Mesendoderm (in vitro differentiated cells): ENCODE data around the gene AGAP3.
A peak's percentile ranks its signal among the peaks of the same experiment; 100 is the strongest.

Experiments
- DNase-seq: peaks from one replicate; pipeline ENCODE4 v3.0.0; 2013
- H2AK5ac ChIP-seq: 2 replicates; pipeline ENCODE4 v1.6.1; 2013; ENCODE audit warnings: low read length, inconsistent platforms
- H2BK120ac ChIP-seq: 2 replicates; pipeline ENCODE4 v1.6.1; 2013; ENCODE audit warnings: low read depth, mild to moderate bottlenecking, low read length, moderate library complexity, mixed read lengths
- H2BK15ac ChIP-seq: replicated peaks from 2 replicates; pipeline ENCODE4 v1.6.1; 2013; ENCODE audit warnings: low read depth, mild to moderate bottlenecking, moderate library complexity
- H2BK5ac ChIP-seq: 2 replicates; pipeline ENCODE4 v1.6.1; 2013; ENCODE audit warnings: low read length, inconsistent platforms
- H3K18ac ChIP-seq: 2 replicates; pipeline ENCODE4 v1.6.1; 2013; ENCODE audit warnings: mild to moderate bottlenecking, low read length, mixed read lengths
- H3K23ac ChIP-seq: one replicate; pipeline ENCODE4 v1.6.1; 2013; ENCODE audit warnings: low read length
- H3K27ac ChIP-seq: 2 replicates; pipeline ENCODE4 v1.5.1; 2013; ENCODE audit warnings: low read depth, mild to moderate bottlenecking, inconsistent platforms, low read length, moderate library complexity
- H3K27me3 ChIP-seq: 2 replicates; pipeline ENCODE4 v1.6.1; 2013; ENCODE audit warnings: low read length, control low read depth, mild to moderate bottlenecking, inconsistent platforms; ENCODE audit not compliant: insufficient read depth, poor library complexity
- H3K36me3 ChIP-seq: 2 replicates; pipeline ENCODE4 v1.6.1; 2013; ENCODE audit warnings: low read length, inconsistent platforms; ENCODE audit not compliant: control insufficient read depth, insufficient read depth
- H3K4ac ChIP-seq: one replicate; pipeline ENCODE4 v1.6.1; 2013; ENCODE audit warnings: low read depth, mild to moderate bottlenecking, low read length, moderate library complexity
- H3K4me1 ChIP-seq: 2 replicates; pipeline ENCODE4 v1.6.1; 2013; ENCODE audit warnings: low read depth, low read length, inconsistent platforms; ENCODE audit not compliant: control insufficient read depth
- H3K4me2 ChIP-seq: 2 replicates; pipeline ENCODE4 v1.6.1; 2013; ENCODE audit warnings: low read length
- H3K4me3 ChIP-seq: 2 replicates; pipeline ENCODE4 v1.5.1; 2013; ENCODE audit warnings: mild to moderate bottlenecking, low read length
- H3K56ac ChIP-seq: one replicate; pipeline ENCODE4 v1.6.1; 2013; ENCODE audit warnings: low read length
- H3K79me1 ChIP-seq: 2 replicates; pipeline ENCODE4 v1.6.1; 2013; ENCODE audit warnings: low read length, inconsistent platforms
- H3K79me2 ChIP-seq: 2 replicates; pipeline ENCODE4 v1.6.1; 2013; ENCODE audit warnings: mild to moderate bottlenecking, low read length; ENCODE audit not compliant: control insufficient read depth, insufficient read depth
- H3K9ac ChIP-seq: 2 replicates; pipeline ENCODE4 v1.6.1; 2013; ENCODE audit warnings: low read length, inconsistent platforms
- H4K5ac ChIP-seq: one replicate; pipeline ENCODE4 v1.6.1; 2013; ENCODE audit warnings: low read length
- H4K8ac ChIP-seq: one replicate; pipeline ENCODE4 v1.6.1; 2013; ENCODE audit warnings: low read depth, mild to moderate bottlenecking, control low read depth, low read length, moderate library complexity
- WGBS: extraction: QIAGEN DNeasy Blood & Tissue Kit; methylation state at CpG from one replicate; pipeline ENCODE4 v1.1.7; 2013; ENCODE audit warnings: low lambda C conversion rate, missing lambda C conversion rate; ENCODE audit not compliant: insufficient coverage; ENCODE audit errors: extremely low coverage; 5-methylcytosine and 5-hydroxymethylcytosine counted together

AGAP3 gene

DNA sequence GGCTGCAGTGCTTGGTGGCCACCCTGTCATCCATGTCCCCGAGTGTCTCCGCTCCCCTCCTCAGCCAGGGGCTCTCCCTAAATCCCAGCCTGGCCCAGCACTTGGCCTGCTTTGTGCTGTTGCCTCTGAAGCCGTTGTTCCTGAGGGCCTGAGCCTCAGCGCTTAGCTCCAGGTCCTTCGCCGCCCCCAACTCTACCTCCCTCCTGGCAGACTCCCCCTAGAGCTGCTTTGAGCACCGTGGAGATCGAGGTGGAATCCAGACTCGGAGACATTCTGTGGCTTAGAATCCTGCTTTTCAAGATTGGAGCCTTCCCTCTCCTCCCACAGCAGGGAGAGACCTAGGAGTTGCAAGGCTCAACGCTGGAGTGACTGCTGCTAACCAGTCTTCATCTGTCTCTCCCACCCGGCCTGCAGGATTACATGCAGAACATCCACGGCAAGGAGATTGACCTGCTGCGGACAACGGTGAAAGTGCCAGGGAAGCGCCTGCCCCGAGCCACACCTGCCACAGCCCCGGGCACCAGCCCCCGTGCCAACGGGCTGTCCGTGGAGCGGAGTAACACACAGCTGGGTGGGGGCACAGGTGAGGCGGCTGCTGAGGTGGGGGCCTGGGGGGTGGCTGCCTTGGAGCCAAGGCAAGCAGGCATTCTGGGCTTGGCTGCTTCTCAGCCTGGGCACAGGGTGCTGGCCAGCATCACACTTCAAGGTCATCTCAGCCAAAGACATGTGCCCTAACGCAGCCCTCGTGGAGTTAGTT is 47.9 kb downstream of the AGAP3 start:
- no peak overlapping the region for H3K23ac ChIP-seq

DNA sequence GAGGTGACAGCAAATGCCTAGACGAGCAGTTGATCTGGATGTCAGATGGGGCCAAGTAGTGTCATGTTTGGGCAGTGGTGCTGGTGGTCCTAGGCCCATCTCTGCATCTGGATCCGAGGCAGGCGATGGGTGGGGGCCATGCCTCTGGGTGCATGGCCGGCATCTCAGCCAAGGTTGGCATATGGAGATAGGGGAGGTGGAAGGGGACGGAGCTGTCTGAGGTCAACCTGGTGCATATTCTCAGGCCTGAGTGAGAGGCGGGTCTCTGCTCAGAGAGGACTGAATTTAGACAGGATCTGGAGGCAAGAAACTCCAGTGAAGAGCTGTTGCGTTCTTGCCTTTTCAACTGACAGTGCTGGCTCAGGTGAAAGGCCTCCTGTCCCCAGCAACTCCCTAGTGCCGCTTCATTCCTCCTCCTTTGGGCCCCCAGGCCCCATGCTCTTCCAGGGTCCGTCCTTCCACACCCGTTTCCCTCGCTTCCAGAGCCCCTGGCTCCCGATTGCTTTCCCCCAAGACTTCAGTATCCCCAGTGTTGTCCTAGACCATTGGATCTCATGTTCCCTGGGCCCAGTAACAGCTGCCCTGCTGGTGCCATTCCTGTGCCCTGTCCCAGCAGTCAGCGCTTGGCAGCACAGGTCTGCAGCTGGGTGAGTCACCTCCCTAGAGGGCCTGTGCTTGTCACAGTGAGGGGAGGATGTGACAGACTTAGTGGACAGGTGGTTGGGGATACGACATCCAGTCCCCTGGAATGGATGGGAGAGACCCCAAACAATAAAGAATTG is 48.7 kb downstream of the AGAP3 start:
- Histone ChIP-seq H3K4me1 (peaks cover 17% of the 10 kb centered on the region), H3K27ac (no peak overlapping the region), H3K18ac (no peak overlapping the region), H3K4me2 (no peak overlapping the region), H3K79me1 (no peaks in the 10 kb centered on the region), H4K5ac (no peak overlapping the region), H3K4me3 (no peak overlapping the region), H3K23ac (no peak overlapping the region), H3K79me2 (no peaks in the 10 kb centered on the region), H3K36me3 (peaks cover 1% of the 10 kb centered on the region), H3K9ac (no peak overlapping the region), H2BK120ac (no peak overlapping the region), H3K4ac (no peak overlapping the region), H2BK15ac (no peak overlapping the region), H3K27me3 (no peaks in the 10 kb centered on the region), H2AK5ac (no peak overlapping the region), H3K56ac (no peak overlapping the region), H4K8ac (no peak overlapping the region), H2BK5ac (no peak overlapping the region)
- no peak for DNase-seq
- no CpG with 5 or more reads among the region's 14 CpGs for WGBS

More for the DNA sequence above, 47.9 kb downstream of the AGAP3 start:
- Histone ChIP-seq H2AK5ac (no peak overlapping the region), H3K4me2 (no peak overlapping the region), H3K4me3 (no peak overlapping the region), H4K5ac (no peak overlapping the region), H2BK15ac (no peak overlapping the region), H3K9ac (no peak overlapping the region), H3K4ac (no peak overlapping the region), H2BK5ac (no peak overlapping the region), H3K56ac (no peak overlapping the region), H3K36me3 (peaks cover 3% of the 10 kb centered on the region), H3K18ac (no peak overlapping the region), H3K27me3 (no peaks in the 10 kb centered on the region), H4K8ac (no peak overlapping the region), H2BK120ac (no peak overlapping the region), H3K27ac (no peak overlapping the region), H3K79me2 (no peaks in the 10 kb centered on the region), H3K79me1 (no peaks in the 10 kb centered on the region), H3K4me1 (peaks cover 17% of the 10 kb centered on the region)
- DNase-seq, result no peak
- WGBS, result no CpG with 5 or more reads among the region's 24 CpGs

DNA sequence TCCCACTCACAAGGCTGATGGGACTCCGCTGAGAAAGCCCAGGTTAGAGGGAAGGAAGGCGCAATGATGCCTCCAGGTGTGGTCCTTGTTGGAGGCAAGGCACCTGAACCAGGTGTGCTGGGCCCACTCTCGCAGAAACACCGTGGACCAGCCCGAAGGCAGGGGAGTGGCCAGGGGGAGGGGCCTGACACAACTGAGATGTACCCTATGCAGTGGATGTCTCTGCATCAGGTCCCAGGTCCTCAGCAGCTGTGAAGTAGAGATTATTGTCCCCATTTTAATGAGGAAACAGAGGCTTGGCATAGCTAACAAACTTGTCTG is 49.2 kb downstream of the AGAP3 start:
- Histone ChIP-seq H2BK5ac (no peak overlapping the region), H2BK120ac (no peak overlapping the region), H2BK15ac (no peak overlapping the region), H3K4me2 (no peak overlapping the region), H2AK5ac (no peak overlapping the region), H3K23ac (no peak overlapping the region), H3K79me1 (no peaks in the 10 kb centered on the region), H3K27ac (no peak overlapping the region), H3K4me1 (peaks cover 17% of the 10 kb centered on the region), H3K79me2 (no peaks in the 10 kb centered on the region), H4K8ac (no peak overlapping the region), H3K27me3 (no peaks in the 10 kb centered on the region), H3K56ac (no peak overlapping the region), H3K36me3 (peaks cover 1% of the 10 kb centered on the region), H3K18ac (no peak overlapping the region), H4K5ac (no peak overlapping the region), H3K9ac (no peak overlapping the region), H3K4me3 (no peak overlapping the region), H3K4ac (no peak overlapping the region)
- no CpG with 5 or more reads among the region's 5 CpGs for WGBS
- DNase-seq, result no peak

DNA sequence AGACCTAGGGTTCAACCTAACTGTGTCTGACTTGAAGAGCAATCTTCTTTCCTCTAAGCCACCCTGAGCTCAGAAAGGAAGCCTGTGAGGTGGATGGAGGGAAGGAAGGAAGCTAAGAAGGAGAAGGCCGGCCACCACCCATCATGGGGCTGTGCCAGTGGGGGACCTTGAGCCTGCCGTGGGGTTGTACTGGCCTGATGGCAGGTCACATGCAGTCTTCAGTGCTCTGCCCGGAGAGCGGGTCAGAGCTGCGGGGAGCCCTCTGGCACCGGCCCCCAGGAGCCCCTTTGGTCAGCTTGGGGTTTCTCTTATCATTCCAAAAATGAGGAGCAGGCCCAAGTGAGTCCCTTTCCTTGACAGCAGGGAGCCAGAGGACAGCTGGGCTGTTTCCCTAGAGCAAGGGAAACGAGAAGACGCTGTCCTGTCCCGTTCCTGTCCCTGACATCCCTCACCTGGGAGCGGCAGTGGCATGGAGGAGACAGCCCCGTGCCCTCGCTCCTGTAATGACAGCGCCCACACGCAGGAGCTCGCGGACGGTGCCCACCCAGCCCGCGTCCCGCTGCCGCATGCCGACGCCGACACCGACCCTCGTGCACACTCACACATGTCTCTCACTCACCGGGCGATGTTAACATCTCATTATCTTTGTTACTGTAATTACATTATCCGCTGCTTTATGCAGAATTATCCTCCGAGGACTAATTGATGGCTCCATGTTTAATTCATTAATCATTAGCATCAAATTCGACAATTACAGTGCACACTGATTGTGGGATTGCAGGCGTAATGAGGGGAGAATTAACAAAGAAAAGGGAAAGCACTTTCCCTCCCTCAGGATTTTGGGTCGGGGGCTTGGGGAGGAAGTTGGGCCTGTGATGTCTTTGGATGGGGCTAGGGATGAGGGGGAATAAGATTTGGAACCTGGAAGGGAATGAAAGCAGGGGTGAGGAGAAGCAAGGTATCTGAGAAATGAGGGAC is 49.9 kb downstream of the AGAP3 start:
- Histone ChIP-seq H3K79me2 (no peaks in the 10 kb centered on the region), H3K4ac (no peak overlapping the region), H3K79me1 (no peaks in the 10 kb centered on the region), H3K23ac (no peak overlapping the region), H2AK5ac (no peak overlapping the region), H3K56ac (no peak overlapping the region), H4K5ac (no peak overlapping the region), H3K4me1 (peaks cover 17% of the 10 kb centered on the region), H3K27ac (no peak overlapping the region), H3K4me3 (no peak overlapping the region), H3K27me3 (no peaks in the 10 kb centered on the region), H2BK5ac (no peak overlapping the region), H3K9ac (no peak overlapping the region), H4K8ac (no peak overlapping the region), H3K18ac (no peak overlapping the region), H3K36me3 (peaks cover 1% of the 10 kb centered on the region), H2BK120ac (no peak overlapping the region), H2BK15ac (no peak overlapping the region), H3K4me2 (no peak overlapping the region)
- no CpG with 5 or more reads among the region's 33 CpGs for WGBS
- no peak for DNase-seq

DNA sequence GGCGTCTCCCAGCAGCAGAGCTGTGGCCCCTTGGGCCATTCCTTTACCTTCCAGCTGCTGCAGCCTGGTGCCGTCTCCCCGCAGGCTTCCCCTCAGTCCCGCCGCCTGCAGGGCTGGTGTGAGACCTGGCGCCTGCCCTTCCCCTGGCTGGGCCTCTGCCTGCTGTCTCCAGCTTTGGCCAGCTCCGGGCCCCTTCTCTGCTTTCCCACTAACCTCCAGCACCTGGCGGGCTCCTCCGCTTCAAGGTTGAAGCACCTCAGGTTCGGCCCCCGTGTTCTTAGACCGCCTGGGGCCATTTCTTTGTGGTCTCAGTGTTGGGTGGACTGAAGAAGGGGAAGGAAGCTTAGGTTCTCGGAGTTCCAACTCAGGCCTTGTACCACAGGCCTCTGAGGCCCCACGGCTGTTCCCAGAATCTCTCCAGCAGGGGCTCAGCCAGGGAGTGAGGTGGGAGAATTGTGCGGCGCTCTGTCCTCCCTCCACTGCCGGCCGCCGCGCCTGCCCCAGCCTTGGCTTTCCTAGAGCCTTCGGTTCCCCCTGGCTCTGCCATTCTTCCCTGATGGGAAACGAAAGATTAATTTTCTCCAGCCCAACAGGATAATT is 50.9 kb downstream of the AGAP3 start:
- Histone ChIP-seq H3K79me1 (no peaks in the 10 kb centered on the region), H4K8ac (no peak overlapping the region), H3K9ac (no peak overlapping the region), H3K4ac (no peak overlapping the region), H3K27ac (no peak overlapping the region), H2BK5ac (no peak overlapping the region), H3K4me2 (no peak overlapping the region), H2AK5ac (no peak overlapping the region), H2BK120ac (no peak overlapping the region), H4K5ac (no peak overlapping the region), H3K27me3 (no peaks in the 10 kb centered on the region), H2BK15ac (no peak overlapping the region), H3K36me3 (peaks cover 1% of the 10 kb centered on the region), H3K18ac (no peak overlapping the region), H3K56ac (peak overlapping the region; percentile 22), H3K79me2 (no peaks in the 10 kb centered on the region), H3K4me3 (no peak overlapping the region), H3K4me1 (peaks cover 17% of the 10 kb centered on the region), H3K23ac (no peak overlapping the region)
- DNase-seq, result peak; percentile 57
- no CpG with 5 or more reads among the region's 22 CpGs for WGBS
